Middle frontal gyrus (tissue), 1 donor: ENCODE measurements around the gene NCAPG2.
"Not testable (repeated sequence)": the region's sequence is repeated elsewhere in the genome, so short reads cannot be mapped to it uniquely, and the experiment has no call there.

Experiments used
- DNase-seq: peaks from one replicate; pipeline ENCODE4 v3.0.0-alpha.2; 2015; ENCODE audit warnings: low spot score; ENCODE audit errors: extremely low spot score

Gene NCAPG2

GRCh38 chr7:158638001-158638400, 66.6 kb downstream of the NCAPG2 start:
- DNase-seq: no peak

GRCh38 chr7:158633055-158633956, 71.3 kb downstream of the NCAPG2 start:
- DNase-seq: no peak

GRCh38 chr7:158631574-158632195, 72.9 kb downstream of the NCAPG2 start:
- no peak for DNase-seq

- not testable (repeated sequence) for DNase-seq
These were observed 78.3 kb downstream of the NCAPG2 start for GRCh38 chr7:158626289-158626688.

GRCh38 chr7:158623241-158623640, 81.4 kb downstream of the NCAPG2 start:
- DNase-seq: no peak

- no peak for DNase-seq
These were observed 83.7 kb downstream of the NCAPG2 start for GRCh38 chr7:158620839-158621441.

GRCh38 chr7:158620418-158620817, 84.2 kb downstream of the NCAPG2 start:
- no peak for DNase-seq

GRCh38 chr7:158618745-158619140, 85.9 kb downstream of the NCAPG2 start:
- DNase-seq: no peak

GRCh38 chr7:158617737-158618128, 86.9 kb downstream of the NCAPG2 start:
- no peak for DNase-seq

- DNase-seq: no peak
These were observed 88.6 kb downstream of the NCAPG2 start for GRCh38 chr7:158616050-158616449.

- no peak for DNase-seq
These were observed 89.9 kb downstream of the NCAPG2 start for GRCh38 chr7:158614700-158615099.

- DNase-seq: no peak
These were observed 91.1 kb downstream of the NCAPG2 start for GRCh38 chr7:158613481-158613880.

GRCh38 chr7:158612546-158612945, 92.1 kb downstream of the NCAPG2 start:
- DNase-seq: no peak

GRCh38 chr7:158611541-158611940, 93.1 kb downstream of the NCAPG2 start:
- no peak for DNase-seq

GRCh38 chr7:158609313-158609974, 95.2 kb downstream of the NCAPG2 start:
- DNase-seq: no peak

- no peak for DNase-seq
These were observed 97.0 kb downstream of the NCAPG2 start for GRCh38 chr7:158607563-158607962.

GRCh38 chr7:158606671-158607424, 97.8 kb downstream of the NCAPG2 start:
- DNase-seq: no peak

- no peak for DNase-seq
These were observed 98.5 kb downstream of the NCAPG2 start for GRCh38 chr7:158606129-158606528.

- DNase-seq: no peak
These were observed 100.5 kb downstream of the NCAPG2 start for GRCh38 chr7:158603773-158604755.
